GM13976 (cell line): ENCODE results near the gene SPECC1L.
"Not testable (repeated sequence)": the region's sequence is repeated elsewhere in the genome, so short reads cannot be mapped to it uniquely, and the experiment has no call there.

Experiments used
- DNase-seq: peaks from one replicate; pipeline ENCODE4 v3.0.0; 2012; ENCODE audit warnings: low spot score
- CTCF ChIP-seq: IDR thresholded peaks from 2 replicates; pipeline ENCODE4 v1.5.1; 2012; ENCODE audit warnings: borderline replicate concordance, mild to moderate bottlenecking; ENCODE audit not compliant: insufficient read depth; ENCODE audit errors: extremely low read depth, missing control alignments, control extremely low read depth
- in situ Hi-C: fragments of 300-500 bp; cut with MboI; formaldehyde crosslinking; loops from one replicate; pipeline ENCODE4 v1.12.0; 2022; ENCODE audit warnings: low sequenced_read_pairs, mixed read lengths, inconsistent platforms; ENCODE audit not compliant: unreplicated experiment

The SPECC1L gene

GRCh38 chr22:24291515-24292201 is 21.0 kb downstream of the SPECC1L start:
- in situ Hi-C loops: no loop called here
- TF ChIP-seq CTCF: no peak
- DNase-seq: no peak

- in situ Hi-C loops, DNase-seq: not testable (repeated sequence)
These were observed 21.7 kb downstream of the SPECC1L start for GRCh38 chr22:24292202-24292830.

GRCh38 chr22:24294913-24295312 is 24.3 kb downstream of the SPECC1L start:
- in situ Hi-C loops: not testable (repeated sequence)

GRCh38 chr22:24298497-24299155 is 28.0 kb downstream of the SPECC1L start:
- in situ Hi-C loops, DNase-seq: not testable (repeated sequence)

More at GRCh38 chr22:24294913-24295312, 24.3 kb downstream of the SPECC1L start:
- DNase-seq: not testable (repeated sequence)

- in situ Hi-C loops, DNase-seq: not testable (repeated sequence)
These were observed 29.9 kb downstream of the SPECC1L start for GRCh38 chr22:24300522-24300921.

GRCh38 chr22:24302591-24302990 is 32.0 kb downstream of the SPECC1L start:
- DNase-seq: no peak
- in situ Hi-C loops: no loop called here
- TF ChIP-seq CTCF: no peak

GRCh38 chr22:24303007-24303406 is 32.4 kb downstream of the SPECC1L start:
- no peak for DNase-seq
- no peak for TF ChIP-seq CTCF
- in situ Hi-C loops: no loop called here

- TF ChIP-seq CTCF: no peak
- DNase-seq: no peak
- in situ Hi-C loops: no loop called here
These were observed 33.5 kb downstream of the SPECC1L start for GRCh38 chr22:24304062-24304675.
